ENCODE measurements around the gene PAQR7.
"Not testable (repeated sequence)": the region's sequence is repeated elsewhere in the genome, so short reads cannot be mapped to it uniquely, and the experiment has no call there.

Gene PAQR7

GRCh38 chr1:25844536-25845337 is 30.8 kb downstream of the PAQR7 start:
- no peak for DNase-seq (ENCODE audit: low read depth)

- no peak for DNase-seq (ENCODE audit: low read depth)
Measured at GRCh38 chr1:25843483-25843882, 32.0 kb downstream of the PAQR7 start.

- not testable (repeated sequence) for DNase-seq (ENCODE audit: low read depth)
Measured at GRCh38 chr1:25839808-25840207, 35.7 kb downstream of the PAQR7 start.

GRCh38 chr1:25837262-25837875 is 38.1 kb downstream of the PAQR7 start:
- DNase-seq (ENCODE audit: low read depth): no peak

- no peak for DNase-seq (ENCODE audit: low read depth)
Measured at GRCh38 chr1:25836695-25837094, 38.8 kb downstream of the PAQR7 start.

- DNase-seq (ENCODE audit: low read depth): no peak
Measured at GRCh38 chr1:25834894-25835293, 40.6 kb downstream of the PAQR7 start.

- DNase-seq (ENCODE audit: low read depth): no peak
Measured at GRCh38 chr1:25833158-25833557, 42.4 kb downstream of the PAQR7 start.

GRCh38 chr1:25832336-25833037 is 43.0 kb downstream of the PAQR7 start:
- DNase-seq (ENCODE audit: low read depth): no peak

- DNase-seq (ENCODE audit: low read depth): no peak
Measured at GRCh38 chr1:25831569-25832196, 43.8 kb downstream of the PAQR7 start.

- no peak for DNase-seq (ENCODE audit: low read depth)
Measured at GRCh38 chr1:25829046-25829445, 46.5 kb downstream of the PAQR7 start.

GRCh38 chr1:25828491-25828890 is 47.0 kb downstream of the PAQR7 start:
- no peak for DNase-seq (ENCODE audit: low read depth)

- DNase-seq (ENCODE audit: low read depth): no peak
Measured at GRCh38 chr1:25826571-25826970, 48.9 kb downstream of the PAQR7 start.

- DNase-seq (ENCODE audit: low read depth): no peak
Measured at GRCh38 chr1:25825605-25826004, 49.9 kb downstream of the PAQR7 start.

GRCh38 chr1:25821630-25822091 is 53.8 kb downstream of the PAQR7 start:
- no peak for DNase-seq (ENCODE audit: low read depth)

- DNase-seq (ENCODE audit: low read depth): no peak
Measured at GRCh38 chr1:25821112-25821476, 54.4 kb downstream of the PAQR7 start.

- peak; percentile 50 for DNase-seq (ENCODE audit: low read depth)
Measured at GRCh38 chr1:25820247-25821111, 55.0 kb downstream of the PAQR7 start.

- peak; percentile 91 for DNase-seq (ENCODE audit: low read depth)
Measured at GRCh38 chr1:25819491-25820246, 55.8 kb downstream of the PAQR7 start, which contains the start of gene MTFR1L. Gene MTFR1L (plus strand): TSS chr1:25819954. CDS start chr1:25823105, 3,151 bp downstream.

GRCh38 chr1:25818569-25818968 is 56.9 kb downstream of the PAQR7 start:
- no peak for DNase-seq (ENCODE audit: low read depth)

- DNase-seq (ENCODE audit: low read depth): no peak
Measured at GRCh38 chr1:25817840-25818501, 57.5 kb downstream of the PAQR7 start.

- DNase-seq (ENCODE audit: low read depth): no peak
Measured at GRCh38 chr1:25816112-25816718, 59.3 kb downstream of the PAQR7 start.
